Aorta (tissue), 5 donors: ENCODE measurements around the gene TMEM221. TPM values are rescaled to one million over a fixed set of nuclear protein-coding genes. Genes with fewer than 3 reads are reported as not detected.

Source experiments
- ATAC-seq: fragments of 200-7000 bp; cut with Tn5 transposase; one replicate; pipeline ENCODE4 v1.9.1; 2022; ENCODE audit warnings: moderate library complexity; ENCODE audit not compliant: low FRiP score
- DNase-seq, 2 donors: peaks; one replicate each; pipeline ENCODE4 v3.0.0-alpha.2; 2020
- H3K27ac ChIP-seq, 2 donors: one replicate each; pipeline ENCODE4 v1.5.1; 2013; ENCODE audit warnings: low read length in 2 of 2, mild to moderate bottlenecking in 2 of 2, moderate library complexity in 2 of 2, control low read depth in 1 of 2, inconsistent platforms in 1 of 2, low read depth in 1 of 2
- H3K27me3 ChIP-seq, 2 donors: one replicate each; pipeline ENCODE4 v1.6.1; 2013; ENCODE audit warnings: control low read depth in 1 of 2, low read length in 1 of 2, mild to moderate bottlenecking in 1 of 2, moderate library complexity in 1 of 2; ENCODE audit not compliant: insufficient read depth in 2 of 2, control insufficient read depth in 1 of 2
- H3K36me3 ChIP-seq, 2 donors: one replicate each; pipeline ENCODE4 v1.6.1; 2013; ENCODE audit warnings: control low read depth in 1 of 2, low read length in 1 of 2, mild to moderate bottlenecking in 1 of 2; ENCODE audit not compliant: insufficient read depth in 2 of 2, control insufficient read depth in 1 of 2
- H3K4me1 ChIP-seq, 2 donors: one replicate each; pipeline ENCODE4 v1.6.1; 2013; ENCODE audit warnings: low read length in 2 of 2, control low read depth in 1 of 2, mild to moderate bottlenecking in 1 of 2, moderate library complexity in 1 of 2; ENCODE audit not compliant: insufficient read depth in 2 of 2, control insufficient read depth in 1 of 2
- H3K4me3 ChIP-seq, 2 donors: one replicate each; pipeline ENCODE4 v1.5.1; 2013; ENCODE audit warnings: low read length in 2 of 2, control low read depth in 1 of 2, mild to moderate bottlenecking in 1 of 2
- H3K9me3 ChIP-seq: one replicate; pipeline ENCODE4 v1.6.1; 2013; ENCODE audit warnings: mild to moderate bottlenecking, low read length; ENCODE audit not compliant: control insufficient read depth
- WGBS, 2 donors: extraction: QIAGEN DNeasy Blood & Tissue Kit; methylation state at CpG; one replicate each; pipeline ENCODE4 v1.1.7; 2013; 5-methylcytosine and 5-hydroxymethylcytosine counted together
- intact Hi-C, 2 donors: fragments of 100-400 bp; cut with DNase I; formaldehyde crosslinking; loops; one replicate each; pipeline versions ENCODE4 v1.14.2 to v1.15.0; 2022
- polyA plus RNA-seq, 2 donors: library from polyadenylated mRNA; stranded (reverse); fragments of 200-250 nt; gene quantifications; one replicate each; pipeline ENCODE4 v1.2.3, GENCODE V29; 2013
- total RNA-seq, 2 donors: library from RNA; stranded (reverse); fragmentation: NEBNext Ultra II Directional; extraction: Animal tissue kit (Norgen Biotek cat#: 25700); gene quantifications; one replicate each; pipeline ENCODE4 v1.2.1, GENCODE V29; 2021
- donor health status: healthy with polysubstance abuse.
- donor health status: Bipolar disorder and iron deficiency.
- donor health status: DM: no; HTN: no; CAD: no.
- donor health status: DM: no; HTN: no; CAD: no.
- donor health status: DM: yes; HTN: yes; CAD: no.

TMEM221 gene
- total and polyA plus RNA-seq, 4 donors, result 0.30 to 0.38 TPM; not detected in 2

GRCh38 chr19:17394891-17395415 is 53.5 kb downstream of the TMEM221 start:
- ATAC-seq (peak; percentile 66), DNase-seq (peak; percentile 81 to 88)
- Histone ChIP-seq H3K36me3 (no peaks in the 10 kb centered on the region), H3K9me3 (no peaks in the 10 kb centered on the region), H3K27ac (no peak overlapping the region), H3K4me3 (no peak overlapping the region), H3K4me1 (no peaks in the 10 kb centered on the region), H3K27me3 (no peaks in the 10 kb centered on the region)
- 21 to 23% methylated on average over 19 of the region's 19 CpGs for WGBS, 2 donors
- intact Hi-C loops, result loop anchor here in 1 of 2 donors (5.0 kb wide), 2 partner anchors 72 to 93 kb away; partner anchors contain the start of gene ABHD8

DNA sequence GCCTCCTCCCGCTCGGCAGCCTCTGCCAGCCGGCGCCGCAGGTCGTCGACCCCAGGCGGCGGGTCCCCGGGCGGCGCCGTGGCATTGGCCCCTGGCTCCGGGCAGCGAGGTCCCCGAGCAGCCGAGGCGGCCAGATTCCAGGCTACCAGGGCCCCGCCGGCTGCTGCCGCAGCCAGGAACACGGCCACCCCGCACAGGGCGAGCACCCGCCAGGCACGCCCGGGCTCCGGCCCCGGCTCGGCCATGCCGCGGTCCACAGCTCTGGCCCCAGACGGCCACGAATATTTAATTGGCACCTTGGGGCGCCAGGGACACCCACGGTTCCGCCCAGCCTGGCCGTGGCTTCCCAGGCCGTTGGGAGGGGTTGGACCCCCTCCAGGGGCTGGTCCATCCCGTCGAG is 54.6 kb downstream of the TMEM221 start, which contains the start of gene CCDC194:
Gene CCDC194, minus strand, starts transcription at position 283 of the 400 bp plus-strand sequence. Its CDS starts 38 bp downstream, at position 245.
- WGBS, 2 donors, result 18 to 22% methylated on average over 35 to 41 of the region's 41 CpGs
- DNase-seq, result no peak
- intact Hi-C loops, result loop anchor here in 1 of 2 donors (5.0 kb wide), 1 partner anchor 92 kb away; the partner anchor contains the start of gene ABHD8
- no peaks in the 10 kb centered on the region for H3K27me3 ChIP-seq
- no peaks in the 10 kb centered on the region for H3K4me1 ChIP-seq
- no peaks in the 10 kb centered on the region for H3K36me3 ChIP-seq
- H3K9me3 ChIP-seq, result no peaks in the 10 kb centered on the region
- no peak for ATAC-seq
- no peak within 1 kb of the TSS for H3K27ac ChIP-seq
- no peak within 1 kb of the TSS for H3K4me3 ChIP-seq

- DNase-seq (no peak), ATAC-seq (no peak)
- WGBS, 2 donors, result 51 to 56% methylated on average over 2 of the region's 2 CpGs
- Histone ChIP-seq H3K36me3 (no peaks in the 10 kb centered on the region), H3K4me3 (no peak overlapping the region), H3K9me3 (no peaks in the 10 kb centered on the region), H3K4me1 (no peaks in the 10 kb centered on the region), H3K27me3 (no peaks in the 10 kb centered on the region), H3K27ac (no peak overlapping the region)
- intact Hi-C loops, result loop anchor here in 1 of 2 donors (5.0 kb wide), 1 partner anchor 91 kb away; the partner anchor contains the start of gene ABHD8
These were observed 55.5 kb downstream of the TMEM221 start for GRCh38 chr19:17393002-17393401.

GRCh38 chr19:17391371-17392151 is 56.9 kb downstream of the TMEM221 start:
- 16 to 19% methylated on average over 26 of the region's 26 CpGs for WGBS, 2 donors
- no peaks in the 10 kb centered on the region for H3K36me3 ChIP-seq
- intact Hi-C loops, result loop anchor here in 1 of 2 donors (5.0 kb wide), 1 partner anchor 89 kb away; the partner anchor contains the start of gene ABHD8
- no peak for ATAC-seq
- H3K4me1 ChIP-seq, result no peaks in the 10 kb centered on the region
- no peak overlapping the region for H3K27ac ChIP-seq
- H3K4me3 ChIP-seq, result no peak overlapping the region
- H3K27me3 ChIP-seq, result no peaks in the 10 kb centered on the region
- peak in 1 of 2 donors; percentile 56 for DNase-seq
- H3K9me3 ChIP-seq, result no peaks in the 10 kb centered on the region

DNA sequence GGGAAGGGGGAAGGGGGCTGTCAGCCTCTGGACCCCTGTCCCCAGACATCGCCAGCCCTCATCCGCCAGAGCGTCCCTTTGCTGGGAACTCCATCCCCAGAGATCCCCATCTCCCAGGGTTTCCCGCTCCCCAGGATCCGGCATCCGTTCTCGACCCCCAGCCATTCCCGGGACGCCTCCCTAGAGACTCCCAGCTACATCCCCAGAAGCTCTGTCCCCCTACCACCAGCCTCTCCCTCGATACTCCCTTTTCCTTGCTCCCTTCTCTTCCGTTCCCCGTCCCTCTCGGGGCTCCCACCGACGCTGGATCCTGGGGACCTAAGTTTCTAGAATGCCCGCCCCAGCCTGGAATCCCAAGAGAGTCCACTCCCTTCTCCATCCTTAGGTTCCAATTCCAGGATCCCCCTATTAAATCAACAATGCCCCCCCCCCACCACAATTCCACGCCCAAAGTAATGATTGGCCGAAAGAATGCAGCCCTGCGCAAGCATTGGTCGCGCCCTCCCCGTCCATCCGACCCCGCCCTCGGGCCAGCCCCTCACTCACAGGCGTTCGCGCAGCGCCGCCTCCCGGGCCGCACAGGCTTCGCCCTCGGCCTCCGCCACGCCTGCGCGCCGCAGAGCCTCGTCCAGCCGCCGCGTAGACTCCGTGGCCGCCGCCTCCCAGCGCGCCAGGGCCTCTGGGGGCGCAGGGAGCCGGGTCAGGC is 57.6 kb downstream of the TMEM221 start:
- DNase-seq (peak; percentile 96 to 98), ATAC-seq (peak; percentile 97)
- WGBS, 2 donors, result 0% methylated on average over 45 to 50 of the region's 50 CpGs
- Histone ChIP-seq H3K9me3 (no peaks in the 10 kb centered on the region), H3K27ac (no peak overlapping the region), H3K27me3 (no peaks in the 10 kb centered on the region), H3K4me3 (peak overlapping the region; percentile 27 to 58), H3K36me3 (no peaks in the 10 kb centered on the region), H3K4me1 (no peaks in the 10 kb centered on the region)
- intact Hi-C loops, result loop anchor here in 1 of 2 donors (5.0 kb wide), 1 partner anchor 89 kb away; the partner anchor contains the start of gene ABHD8

- Histone ChIP-seq H3K4me1 (no peaks in the 10 kb centered on the region), H3K27me3 (no peaks in the 10 kb centered on the region), H3K4me3 (peak overlapping the region; percentile 27 to 58), H3K9me3 (no peaks in the 10 kb centered on the region), H3K36me3 (no peaks in the 10 kb centered on the region), H3K27ac (no peak overlapping the region)
- 8 to 14% methylated on average over 20 to 37 of the region's 37 CpGs for WGBS, 2 donors
- DNase-seq (no peak), ATAC-seq (no peak)
- intact Hi-C loops, result loop anchor here in 1 of 2 donors (5.0 to 10.0 kb wide), 2 partner anchors 88 to 315 kb away; partner anchors contain the start of genes ABHD8, HAUS8 and MYO9B
These were observed 58.4 kb downstream of the TMEM221 start for GRCh38 chr19:17389957-17390664.

DNA sequence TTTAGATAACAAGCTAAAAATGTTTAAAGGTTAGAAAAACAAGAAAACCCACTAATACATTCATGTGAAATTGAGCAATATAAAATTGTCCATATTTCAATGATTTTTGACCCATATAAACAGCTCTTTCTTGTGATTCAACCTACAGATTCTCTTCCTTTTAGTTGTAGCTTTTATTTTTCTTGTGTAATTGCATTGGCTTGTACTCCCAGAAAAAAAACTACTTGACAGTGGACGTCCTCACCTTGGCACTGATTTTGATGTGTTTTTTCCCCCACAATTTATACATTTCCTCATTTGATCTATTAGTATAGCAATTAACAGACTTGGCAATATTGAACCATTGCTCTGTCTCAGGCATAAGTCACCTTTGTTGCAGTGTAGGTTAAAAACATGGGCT is 59.2 kb downstream of the TMEM221 start:
- no peak overlapping the region for H3K4me3 ChIP-seq
- no peaks in the 10 kb centered on the region for H3K36me3 ChIP-seq
- ATAC-seq (no peak), DNase-seq (no peak)
- no peaks in the 10 kb centered on the region for H3K27me3 ChIP-seq
- whole genome bisulfite sequencing, 2 donors, result 54 to 61% methylated on average over 1 of the region's 1 CpG
- no peak overlapping the region for H3K27ac ChIP-seq
- H3K9me3 ChIP-seq, result no peaks in the 10 kb centered on the region
- intact Hi-C loops, result loop anchor here in 1 of 2 donors (10.0 kb wide), 1 partner anchor 314 kb away; the partner anchor contains the start of genes HAUS8 and MYO9B
- H3K4me1 ChIP-seq, result no peaks in the 10 kb centered on the region
